Activated CD8-positive, alpha-beta memory T cell treated with anti-CD3 and anti-CD28 coated beads, Interleukin-2, amount 50 U/mL, for 48 hours (primary cell): ENCODE data around the gene LRRC26.

ENCODE experiments used
- DNase-seq: peaks from one replicate; pipeline ENCODE4 v3.0.0-alpha.2; 2020

Gene LRRC26

GRCh38 chr9:137166380-137167229 lies 3.2 kb downstream of the LRRC26 start:
- DNase-seq = no peak

- DNase-seq = no peak
Measured at GRCh38 chr9:137165250-137165836, 4.5 kb downstream of the LRRC26 start.

- DNase-seq = no peak
Measured at GRCh38 chr9:137164370-137165249, 5.2 kb downstream of the LRRC26 start.

GRCh38 chr9:137163805-137164204 lies 6.0 kb downstream of the LRRC26 start:
- DNase-seq = no peak

GRCh38 chr9:137163365-137163715 lies 6.5 kb downstream of the LRRC26 start:
- no peak for DNase-seq

- DNase-seq = no peak
Measured at GRCh38 chr9:137162505-137163364, 7.1 kb downstream of the LRRC26 start.

- no peak for DNase-seq
Measured at GRCh38 chr9:137161558-137162486, 8.0 kb downstream of the LRRC26 start.

GRCh38 chr9:137160716-137161557 lies 8.9 kb downstream of the LRRC26 start:
- no peak for DNase-seq

GRCh38 chr9:137160054-137160425 lies 9.8 kb downstream of the LRRC26 start:
- DNase-seq = no peak

GRCh38 chr9:137159105-137160053 lies 10.5 kb downstream of the LRRC26 start:
- no peak for DNase-seq

GRCh38 chr9:137158625-137159024 lies 11.2 kb downstream of the LRRC26 start:
- DNase-seq = no peak

GRCh38 chr9:137157618-137158415 lies 12.0 kb downstream of the LRRC26 start:
- no peak for DNase-seq

- DNase-seq = peak; percentile 90
Measured at GRCh38 chr9:137156567-137157375, 13.1 kb downstream of the LRRC26 start.

GRCh38 chr9:137152844-137153405 lies 16.9 kb downstream of the LRRC26 start:
- no peak for DNase-seq

GRCh38 chr9:137150617-137151457 lies 19.0 kb downstream of the LRRC26 start:
- DNase-seq = peak; percentile 87

- DNase-seq = peak; percentile 78
Measured at GRCh38 chr9:137149942-137150616, 19.8 kb downstream of the LRRC26 start.
